HUES64 (cell line): ENCODE data around the gene KMT5C.

Experiments
- H3K27ac ChIP-seq: 2 replicates; pipeline ENCODE4 v1.7.0; 2013; ENCODE audit warnings: low read depth, low read length, inconsistent platforms
- H3K27me3 ChIP-seq: 2 replicates; pipeline ENCODE4 v1.6.1; 2013; ENCODE audit warnings: mild to moderate bottlenecking, low read length; ENCODE audit not compliant: insufficient read depth
- H3K36me3 ChIP-seq: 2 replicates; pipeline ENCODE4 v1.6.1; 2013; ENCODE audit warnings: mild to moderate bottlenecking, low read length; ENCODE audit not compliant: insufficient read depth
- H3K4me1 ChIP-seq: 2 replicates; pipeline ENCODE4 v1.6.1; 2013; ENCODE audit warnings: mild to moderate bottlenecking, low read length, moderate library complexity; ENCODE audit not compliant: insufficient read depth
- H3K4me3 ChIP-seq: 2 replicates; pipeline ENCODE4 v1.5.1; 2013; ENCODE audit warnings: mild to moderate bottlenecking, low read length, moderate library complexity
- H3K9ac ChIP-seq: 2 replicates; pipeline ENCODE4 v1.6.1; 2013; ENCODE audit warnings: mild to moderate bottlenecking, low read depth, low read length
- H3K9me3 ChIP-seq: 2 replicates; pipeline ENCODE4 v1.6.1; 2013; ENCODE audit warnings: low read depth, low read length; ENCODE audit not compliant: insufficient read depth
- WGBS: fragments of 150-250, 120-280 bp; methylation state at CpG from one replicate; pipeline ENCODE4 v1.1.7; 2013; ENCODE audit warnings: missing lambda C conversion rate; 5-methylcytosine and 5-hydroxymethylcytosine counted together

The KMT5C gene

DNA sequence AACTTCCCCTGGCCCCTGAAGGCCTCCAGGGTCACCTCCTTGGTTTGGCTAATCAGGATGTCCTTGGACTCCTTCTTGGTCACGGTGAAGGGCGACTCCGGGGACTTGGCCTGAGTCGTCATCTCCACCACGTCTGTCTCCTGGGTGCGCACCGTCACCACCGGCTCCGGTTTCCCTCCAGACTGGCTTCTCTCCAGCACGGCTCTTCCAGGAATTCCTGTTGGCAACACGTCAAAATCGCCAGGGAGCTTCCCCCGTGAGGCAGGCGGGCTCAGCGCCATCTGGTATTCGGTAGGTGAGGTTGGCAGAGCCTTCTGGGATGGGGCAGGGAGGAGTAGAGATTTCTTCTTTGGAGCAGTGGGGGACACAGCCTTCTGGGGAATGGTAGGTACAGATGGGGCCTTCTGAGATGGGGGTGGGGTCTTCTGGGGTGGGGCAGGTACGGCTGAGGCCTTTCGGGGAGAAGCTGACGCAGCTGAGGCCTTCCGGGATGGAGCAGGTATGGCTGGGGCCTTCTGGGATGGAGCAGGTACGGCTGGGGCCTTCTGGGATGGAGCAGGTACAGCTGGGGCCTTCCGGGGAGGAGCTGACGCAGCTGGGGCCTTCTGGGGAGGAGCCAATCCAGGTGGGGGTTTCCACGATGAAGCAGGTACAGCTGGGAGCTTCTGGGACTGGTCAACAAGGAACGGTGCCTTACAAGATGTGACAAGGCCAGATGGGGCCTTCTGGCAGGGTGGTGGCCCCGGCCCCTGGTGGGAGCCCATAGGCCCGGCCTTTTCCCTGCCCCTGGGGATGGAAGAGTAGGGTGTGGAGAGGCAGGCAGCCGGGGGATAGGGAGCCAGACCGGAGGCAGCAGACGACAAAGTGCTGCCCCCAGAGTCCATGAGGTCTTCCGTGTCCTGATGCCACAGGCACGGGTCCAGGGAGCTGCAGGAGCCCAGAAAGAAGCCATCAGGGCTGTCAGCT lies 19.6 kb downstream of the KMT5C start:
- H3K9ac ChIP-seq = no peak overlapping the region
- H3K36me3 ChIP-seq = no peaks in the 10 kb centered on the region
- WGBS = 89% methylated on average over 31 of the region's 32 CpGs
- H3K27ac ChIP-seq = no peak overlapping the region
- peaks cover 23% of the 10 kb centered on the region for H3K27me3 ChIP-seq
- no peaks in the 10 kb centered on the region for H3K9me3 ChIP-seq
- no peak overlapping the region for H3K4me3 ChIP-seq
- H3K4me1 ChIP-seq = no peaks in the 10 kb centered on the region

- Histone ChIP-seq H3K36me3 (no peaks in the 10 kb centered on the region), H3K9me3 (no peaks in the 10 kb centered on the region), H3K4me3 (no peak overlapping the region), H3K27ac (no peak overlapping the region), H3K9ac (no peak overlapping the region), H3K27me3 (peaks cover 11% of the 10 kb centered on the region), H3K4me1 (no peaks in the 10 kb centered on the region)
- 85% methylated on average over 16 of the region's 16 CpGs for WGBS
Measured at GRCh38 chr19:55360902-55361301, 21.2 kb downstream of the KMT5C start.

DNA sequence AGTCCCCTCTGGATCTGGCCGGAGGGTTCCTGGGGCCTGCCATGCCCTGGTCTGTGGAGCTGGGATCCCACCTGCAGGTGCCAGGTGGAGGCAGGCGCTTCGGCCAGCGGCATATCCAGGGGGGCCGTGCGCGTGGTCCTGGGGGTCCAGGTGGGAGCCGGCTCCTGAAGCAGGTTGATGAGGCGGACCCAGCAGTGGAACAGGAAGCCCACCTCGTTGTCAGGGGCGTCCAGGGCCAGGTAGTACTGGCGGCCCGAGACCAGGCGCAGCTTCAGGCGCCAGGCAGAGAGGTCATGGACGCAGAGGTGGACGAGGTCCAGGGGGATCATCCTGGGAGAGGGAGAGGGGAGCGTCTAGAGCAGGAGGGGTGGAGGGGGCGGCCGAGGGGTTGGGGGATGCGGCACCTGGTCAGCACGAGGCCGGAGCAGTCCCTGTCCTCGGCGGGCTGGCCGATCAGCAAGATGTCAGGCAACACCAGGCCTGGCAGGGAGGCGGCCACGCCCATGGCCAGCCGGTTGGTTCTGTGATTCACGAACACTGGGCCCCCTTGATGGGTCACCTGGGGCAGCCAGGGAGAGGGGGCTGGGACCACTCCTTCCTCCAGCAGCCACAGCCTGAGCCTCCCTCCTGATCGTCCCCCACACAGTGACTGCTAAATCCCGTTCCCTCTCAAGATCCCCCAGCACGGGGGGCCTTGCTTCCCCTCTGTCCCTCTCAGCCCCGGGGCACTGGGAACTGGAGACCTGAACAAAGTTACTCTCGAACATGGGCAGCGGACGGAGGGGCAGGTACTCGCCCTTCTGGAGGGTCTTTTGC lies 22.7 kb downstream of the KMT5C start:
- no peak overlapping the region for H3K9ac ChIP-seq
- 73% methylated on average over 38 of the region's 38 CpGs for WGBS
- H3K9me3 ChIP-seq = no peaks in the 10 kb centered on the region
- H3K27ac ChIP-seq = no peak overlapping the region
- no peak overlapping the region for H3K4me3 ChIP-seq
- no peaks in the 10 kb centered on the region for H3K4me1 ChIP-seq
- H3K36me3 ChIP-seq = no peaks in the 10 kb centered on the region
- H3K27me3 ChIP-seq = peaks cover 2% of the 10 kb centered on the region; the same call in 1 of the 2 replicates

- H3K4me1 ChIP-seq = no peaks in the 10 kb centered on the region
- no peak within 1 kb of the TSS for H3K9ac ChIP-seq
- no peaks in the 10 kb centered on the region for H3K9me3 ChIP-seq
- H3K27ac ChIP-seq = no peak within 1 kb of the TSS
- peaks cover 4% of the 10 kb centered on the region for H3K27me3 ChIP-seq
- no peak within 1 kb of the TSS for H3K4me3 ChIP-seq
- WGBS = 67% methylated on average over 27 of the region's 27 CpGs
- no peaks in the 10 kb centered on the region for H3K36me3 ChIP-seq
Measured at GRCh38 chr19:55362990-55363716, 23.5 kb downstream of the KMT5C start, which contains the start of gene GARIN5B. Gene GARIN5B, minus strand, starts transcription at chr19:55363260. Its CDS starts 194 bp downstream, at chr19:55363066.

- Histone ChIP-seq H3K27me3 (peaks cover 16% of the 10 kb centered on the region), H3K9me3 (no peaks in the 10 kb centered on the region), H3K9ac (no peak overlapping the region), H3K36me3 (no peaks in the 10 kb centered on the region), H3K27ac (no peak overlapping the region), H3K4me1 (peaks cover 5% of the 10 kb centered on the region; the same call in 1 of the 2 replicates), H3K4me3 (no peak overlapping the region)
- WGBS = 79% methylated on average over 8 of the region's 8 CpGs
Measured at GRCh38 chr19:55365245-55365644, 25.6 kb downstream of the KMT5C start.

DNA sequence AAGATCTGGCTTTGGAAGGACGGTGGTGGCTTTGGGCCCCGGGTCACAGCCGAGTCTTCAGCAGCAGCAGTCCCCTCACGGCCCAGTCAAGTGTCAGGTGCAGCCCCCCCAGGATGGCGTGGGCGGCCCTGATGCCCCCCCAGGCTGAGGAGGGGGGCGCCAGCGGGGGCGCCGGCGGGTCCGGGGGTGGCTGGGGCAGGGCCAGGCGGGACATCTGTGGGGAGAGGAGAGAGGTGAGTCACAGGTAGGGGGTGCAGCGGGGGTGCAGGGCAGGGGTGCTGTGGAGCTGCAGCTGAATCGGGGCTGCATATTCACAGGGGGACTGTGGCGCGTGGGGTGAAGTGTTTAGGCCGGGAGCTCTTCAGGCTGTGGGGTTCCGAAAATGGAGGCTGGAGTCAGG lies 26.3 kb downstream of the KMT5C start:
- H3K4me1 ChIP-seq = peaks cover 5% of the 10 kb centered on the region; the same call in 1 of the 2 replicates
- H3K27ac ChIP-seq = no peak overlapping the region
- WGBS = 86% methylated on average over 19 of the region's 19 CpGs
- H3K4me3 ChIP-seq = no peak overlapping the region
- H3K9me3 ChIP-seq = no peaks in the 10 kb centered on the region
- no peak overlapping the region for H3K9ac ChIP-seq
- no peaks in the 10 kb centered on the region for H3K36me3 ChIP-seq
- peaks cover 22% of the 10 kb centered on the region for H3K27me3 ChIP-seq

GRCh38 chr19:55366790-55367189 lies 27.1 kb downstream of the KMT5C start:
- no peaks in the 10 kb centered on the region for H3K36me3 ChIP-seq
- H3K27ac ChIP-seq = no peak overlapping the region
- H3K9me3 ChIP-seq = no peaks in the 10 kb centered on the region
- 89% methylated on average over 1 of the region's 3 CpGs for WGBS
- H3K4me1 ChIP-seq = peaks cover 5% of the 10 kb centered on the region; the same call in 1 of the 2 replicates
- no peak overlapping the region for H3K4me3 ChIP-seq
- no peak overlapping the region for H3K9ac ChIP-seq
- peaks cover 30% of the 10 kb centered on the region for H3K27me3 ChIP-seq

GRCh38 chr19:55368106-55368505 lies 28.4 kb downstream of the KMT5C start:
- H3K36me3 ChIP-seq = no peaks in the 10 kb centered on the region
- no peak overlapping the region for H3K9ac ChIP-seq
- H3K4me3 ChIP-seq = no peak overlapping the region
- peaks cover 9% of the 10 kb centered on the region; the same call in 1 of the 2 replicates for H3K4me1 ChIP-seq
- no peaks in the 10 kb centered on the region for H3K9me3 ChIP-seq
- 90% methylated on average over 16 of the region's 16 CpGs for WGBS
- H3K27ac ChIP-seq = no peak overlapping the region
- peaks cover 41% of the 10 kb centered on the region for H3K27me3 ChIP-seq

GRCh38 chr19:55368701-55369563 lies 29.3 kb downstream of the KMT5C start:
- H3K9me3 ChIP-seq = no peaks in the 10 kb centered on the region
- peaks cover 47% of the 10 kb centered on the region for H3K27me3 ChIP-seq
- H3K36me3 ChIP-seq = no peaks in the 10 kb centered on the region
- peaks cover 15% of the 10 kb centered on the region for H3K4me1 ChIP-seq
- WGBS = 14% methylated on average over 54 of the region's 54 CpGs
- peak overlapping the region; percentile 36 for H3K9ac ChIP-seq
- H3K27ac ChIP-seq = no peak overlapping the region
- H3K4me3 ChIP-seq = peak overlapping the region; percentile 54
